HCT116 (cell line): ENCODE data around the gene RNF32. TPM values are rescaled to one million over a fixed set of nuclear protein-coding genes. Genes with fewer than 3 reads are reported as not detected.

Experiments used
- ATAC-seq: fragments of 200-7000 bp; cut with Tn5 transposase; 2 replicates; pipeline ENCODE4 v1.9.1; 2020; ENCODE audit warnings: mild to moderate bottlenecking, moderate library complexity
- BruUV-seq: library from RNA; stranded (reverse); fragments of 400-500 nt; replicated peaks from 2 replicates; lab custom pipeline; 2021; lab: Mats Ljungman, UMichigan
- CTCF ChIA-PET: fragments of 300-600 bp; sonication (Branson Sonifier 250); formaldehyde crosslinking; loops from one replicate; lab custom pipeline; 2021; ENCODE audit warnings: antibody characterized with exemption; lab: Charles Lee
- POLR2A ChIA-PET: fragments of 300-600, 350-600 bp; sonication (Branson Sonifier 250); formaldehyde crosslinking; loops from one replicate; lab custom pipeline; 2021; ENCODE audit warnings: antibody characterized with exemption; lab: Charles Lee
- RAD21 ChIA-PET, 2 experiments: fragments of 300-600 bp; sonication (Branson Sonifier 250); formaldehyde crosslinking; loops; one replicate each; lab custom pipeline; 2023; ENCODE audit warnings: low total read pairs in 2 of 2; ENCODE audit not compliant: uncharacterized antibody in 2 of 2, unreplicated experiment in 2 of 2, low non-redundant PET in 1 of 2; lab: Charles Lee
- DNase-seq: peaks from one replicate; pipeline ENCODE4 v3.0.0-alpha.2; 2010; ENCODE audit warnings: low read depth, low spot score
- H2AFZ ChIP-seq: fragments of 200-600 bp; shearing (Covaris generic), sonication (generic); 2 replicates; pipeline ENCODE4 v1.6.1; 2017; ENCODE audit warnings: low read depth, mixed run types, mixed read lengths, antibody characterized with exemption, low read length; ENCODE audit not compliant: poor library complexity, severe bottlenecking
- H3K27ac ChIP-seq: 2 replicates; pipeline ENCODE4 v1.5.1; 2012; ENCODE audit warnings: low read depth, low read length
- H3K27me3 ChIP-seq: fragments of 200-600 bp; sonication (generic); 2 replicates; pipeline ENCODE4 v1.6.1; 2016; ENCODE audit warnings: mixed run types, low read length, mixed read lengths; ENCODE audit not compliant: insufficient read depth
- H3K36me3 ChIP-seq, 2 experiments: fragments of 200-500 bp in 1 of 2; fragments of 200-600 bp in 1 of 2; sonication (Bioruptor generic) in 1 of 2; sonication (generic) in 1 of 2; 2 replicates each; pipeline versions ENCODE4 v1.5.1 to v1.6.1; 2014 to 2016; ENCODE audit warnings: low read length in 2 of 2, inconsistent platforms in 1 of 2, mixed read lengths in 1 of 2, mixed run types in 1 of 2; ENCODE audit not compliant: insufficient read depth in 2 of 2, control insufficient read depth in 1 of 2
- H3K4me1 ChIP-seq, 2 experiments: fragments of 200-600 bp in 1 of 2; sonication (generic) in 1 of 2; 2 replicates each; pipeline versions ENCODE4 v1.5.1 to v1.6.1; 2012 to 2017; ENCODE audit warnings: low read length in 2 of 2, inconsistent platforms in 1 of 2, mild to moderate bottlenecking in 1 of 2, mixed read lengths in 1 of 2, mixed run types in 1 of 2, moderate library complexity in 1 of 2; ENCODE audit not compliant: insufficient read depth in 2 of 2, control insufficient read depth in 1 of 2
- H3K4me2 ChIP-seq: fragments of 200-600 bp; sonication (generic); 2 replicates; pipeline ENCODE4 v1.6.1; 2017; ENCODE audit warnings: mixed run types, low read length, mixed read lengths
- H3K4me3 ChIP-seq, 2 experiments: fragments of 200-600 bp in 1 of 2; sonication (generic) in 1 of 2; replicated peaks in 1 of 2; 2 replicates each; pipeline ENCODE4 v1.5.1; 2011 to 2016; ENCODE audit warnings: low read length in 2 of 2, control low read depth in 1 of 2, low read depth in 1 of 2, mild to moderate bottlenecking in 1 of 2, mixed read lengths in 1 of 2, mixed run types in 1 of 2
- H3K79me2 ChIP-seq: fragments of 200-600 bp; sonication (generic); 2 replicates; pipeline ENCODE4 v1.6.1; 2017; ENCODE audit warnings: mild to moderate bottlenecking, mixed run types, low read length, moderate library complexity, mixed read lengths; ENCODE audit not compliant: insufficient read depth
- H3K9ac ChIP-seq: fragments of 200-600 bp; sonication (generic); 2 replicates; pipeline ENCODE4 v1.6.1; 2016; ENCODE audit warnings: low read length, mixed read lengths
- H3K9me2 ChIP-seq: fragments of 200-600 bp; sonication (generic), shearing (Covaris generic); 2 replicates; pipeline ENCODE4 v1.6.1; 2017; ENCODE audit warnings: mixed run types, mild to moderate bottlenecking, moderate library complexity; ENCODE audit not compliant: insufficient read depth
- H3K9me3 ChIP-seq, 2 experiments: fragments of 200-500 bp in 1 of 2; fragments of 200-600 bp in 1 of 2; sonication (Bioruptor generic) in 1 of 2; sonication (generic) in 1 of 2; 2 replicates each; pipeline ENCODE4 v1.6.1; 2014 to 2017; ENCODE audit warnings: low read length in 2 of 2, mixed read lengths in 2 of 2, inconsistent platforms in 1 of 2, low read depth in 1 of 2, mild to moderate bottlenecking in 1 of 2, mixed run types in 1 of 2, moderate library complexity in 1 of 2; ENCODE audit not compliant: control insufficient read depth in 1 of 2, insufficient read depth in 1 of 2
- H4K20me1 ChIP-seq: fragments of 200-600 bp; sonication (generic), shearing (Covaris generic); 2 replicates; pipeline ENCODE4 v1.6.1; 2017; ENCODE audit warnings: mixed run types, mild to moderate bottlenecking, moderate library complexity; ENCODE audit not compliant: insufficient read depth
- EGR1 ChIP-seq: IDR thresholded peaks from 2 replicates; pipeline ENCODE4 v1.6.1; 2012; ENCODE audit warnings: low read depth
- ELF1 ChIP-seq: IDR thresholded peaks from 2 replicates; pipeline ENCODE4 v1.6.1; 2012; ENCODE audit warnings: low read depth, borderline replicate concordance
- EZH2 ChIP-seq: fragments of 200-600 bp; sonication (generic); IDR thresholded peaks from 2 replicates; pipeline ENCODE4 v1.6.1; 2017; ENCODE audit warnings: antibody characterized with exemption, mixed run types
- FOSL1 ChIP-seq: IDR thresholded peaks from 2 replicates; pipeline ENCODE4 v1.6.1; 2012; ENCODE audit warnings: low read depth
- JUND ChIP-seq: IDR thresholded peaks from 2 replicates; pipeline ENCODE4 v1.6.1; 2012
- POLR2A ChIP-seq: IDR thresholded peaks from 2 replicates; pipeline ENCODE4 v1.7.0; 2011; ENCODE audit warnings: borderline replicate concordance; ENCODE audit not compliant: insufficient read depth, insufficient read length; ENCODE audit errors: extremely low read depth
- SIN3A ChIP-seq: IDR thresholded peaks from 2 replicates; pipeline ENCODE4 v1.6.1; 2012; ENCODE audit warnings: low read depth
- SP1 ChIP-seq: IDR thresholded peaks from 2 replicates; pipeline ENCODE4 v1.6.1; 2012; ENCODE audit warnings: low read depth
- SRF ChIP-seq: IDR thresholded peaks from 2 replicates; pipeline ENCODE4 v1.6.1; 2012; ENCODE audit warnings: low read depth
- YY1 ChIP-seq: IDR thresholded peaks from 2 replicates; pipeline ENCODE4 v1.6.1; 2011; ENCODE audit warnings: low read length, low read depth, moderate library complexity, mild to moderate bottlenecking; ENCODE audit not compliant: insufficient replicate concordance; ENCODE audit errors: extremely low read depth
- ZFX ChIP-seq: fragments of 450-650 bp; IDR thresholded peaks from 2 replicates; pipeline ENCODE4 v1.6.1; 2017
- ZNF274 ChIP-seq: fragments of 200-500 bp; sonication (Bioruptor generic); IDR thresholded peaks from 2 replicates; pipeline ENCODE4 v1.6.1; 2014; ENCODE audit warnings: mild to moderate bottlenecking, low read depth, low read length, inconsistent platforms
- intact Hi-C: fragments of 100-400 bp; cut with micrococcal nuclease; formaldehyde crosslinking; loops from 2 replicates; pipeline ENCODE4 v1.10.0; 2022
- total RNA-seq: library from RNA; stranded (reverse); gene quantifications from one replicate; pipeline ENCODE4 v1.2.1, GENCODE V29; 2021; ENCODE audit not compliant: unreplicated experiment
- TF ChIP-seq, protein P1 (sequence below): IDR thresholded peaks from 2 replicates; pipeline ENCODE4 v1.6.1; 2012
- TF ChIP-seq, protein P2 (sequence below): IDR thresholded peaks from 2 replicates; pipeline ENCODE4 v1.6.1; 2011; ENCODE audit warnings: mild to moderate bottlenecking, low read length, moderate library complexity; ENCODE audit not compliant: insufficient replicate concordance; ENCODE audit errors: extremely low read depth
- TF ChIP-seq, protein P3 (sequence below): IDR thresholded peaks from 2 replicates; pipeline ENCODE4 v1.6.1; 2012

The RNF32 gene
- total RNA-seq, 1 experiment from 2014 or later = 3.4 TPM

DNA sequence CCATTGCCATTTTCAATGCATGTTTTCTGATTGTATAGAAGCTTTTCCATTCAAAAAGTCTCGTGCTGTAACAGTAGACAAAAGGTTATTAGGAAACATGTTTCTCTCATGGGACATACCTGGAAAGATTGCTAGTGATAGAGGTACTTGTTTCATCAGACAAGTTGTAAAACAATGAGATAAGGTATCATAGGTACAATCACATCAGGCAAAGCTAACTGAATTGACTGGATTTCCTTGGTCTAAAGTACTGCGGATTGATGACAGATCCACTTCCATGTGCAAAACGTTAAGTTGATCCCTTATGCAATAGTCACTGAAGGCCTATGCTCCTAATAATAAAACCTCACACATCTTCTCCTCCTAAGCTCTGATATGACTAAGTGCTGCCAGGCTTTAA, 6.5 kb upstream of the RNF32 start:
- TF ChIP-seq SIN3A = no peak
- TF ChIP-seq YY1 = no peak
- TF ChIP-seq ZFX = no peak
- no peak for TF ChIP-seq ELF1
- no peak for TF ChIP-seq ZNF274
- TF ChIP-seq POLR2A = no peak
- no peak for TF ChIP-seq SP1
- TF ChIP-seq, protein P1, sequence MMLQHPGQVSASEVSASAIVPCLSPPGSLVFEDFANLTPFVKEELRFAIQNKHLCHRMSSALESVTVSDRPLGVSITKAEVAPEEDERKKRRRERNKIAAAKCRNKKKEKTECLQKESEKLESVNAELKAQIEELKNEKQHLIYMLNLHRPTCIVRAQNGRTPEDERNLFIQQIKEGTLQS = no peak
- TF ChIP-seq JUND = no peak
- TF ChIP-seq, protein P2, sequence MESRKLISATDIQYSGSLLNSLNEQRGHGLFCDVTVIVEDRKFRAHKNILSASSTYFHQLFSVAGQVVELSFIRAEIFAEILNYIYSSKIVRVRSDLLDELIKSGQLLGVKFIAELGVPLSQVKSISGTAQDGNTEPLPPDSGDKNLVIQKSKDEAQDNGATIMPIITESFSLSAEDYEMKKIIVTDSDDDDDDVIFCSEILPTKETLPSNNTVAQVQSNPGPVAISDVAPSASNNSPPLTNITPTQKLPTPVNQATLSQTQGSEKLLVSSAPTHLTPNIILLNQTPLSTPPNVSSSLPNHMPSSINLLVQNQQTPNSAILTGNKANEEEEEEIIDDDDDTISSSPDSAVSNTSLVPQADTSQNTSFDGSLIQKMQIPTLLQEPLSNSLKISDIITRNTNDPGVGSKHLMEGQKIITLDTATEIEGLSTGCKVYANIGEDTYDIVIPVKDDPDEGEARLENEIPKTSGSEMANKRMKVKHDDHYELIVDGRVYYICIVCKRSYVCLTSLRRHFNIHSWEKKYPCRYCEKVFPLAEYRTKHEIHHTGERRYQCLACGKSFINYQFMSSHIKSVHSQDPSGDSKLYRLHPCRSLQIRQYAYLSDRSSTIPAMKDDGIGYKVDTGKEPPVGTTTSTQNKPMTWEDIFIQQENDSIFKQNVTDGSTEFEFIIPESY = no peak
- no peak for TF ChIP-seq SRF
- TF ChIP-seq, protein P3, sequence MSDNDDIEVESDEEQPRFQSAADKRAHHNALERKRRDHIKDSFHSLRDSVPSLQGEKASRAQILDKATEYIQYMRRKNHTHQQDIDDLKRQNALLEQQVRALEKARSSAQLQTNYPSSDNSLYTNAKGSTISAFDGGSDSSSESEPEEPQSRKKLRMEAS = no peak
- no peak for TF ChIP-seq EGR1
- TF ChIP-seq FOSL1 = no peak
- no peak for TF ChIP-seq EZH2
- Histone ChIP-seq H3K9ac (no peak overlapping the region), H3K79me2 (no peaks in the 10 kb centered on the region), H3K4me2 (no peak overlapping the region), H2AFZ (no peak overlapping the region), H3K36me3 (no peaks in the 10 kb centered on the region), H3K9me3 (no peaks in the 10 kb centered on the region), H3K27ac (no peak overlapping the region), H3K4me3 (no peak overlapping the region), H4K20me1 (no peaks in the 10 kb centered on the region), H3K27me3 (no peaks in the 10 kb centered on the region), H3K4me1 (no peaks in the 10 kb centered on the region), H3K9me2 (peaks cover 3% of the 10 kb centered on the region; the same call in 1 of the 2 replicates)
- no TSS peak for BruUV-seq
- POLR2A ChIA-PET = no interaction called here
- intact Hi-C loops = no loop called here
- CTCF ChIA-PET = no interaction called here
- DNase-seq (no peak), ATAC-seq (no peak)
- RAD21 ChIA-PET = no interaction called here
